CD4-positive, alpha-beta T cell treated with Interleukin-6 for 4 hours (primary cell): ENCODE data around the gene FGFR2.
"Not testable (repeated sequence)": the region's sequence is repeated elsewhere in the genome, so short reads cannot be mapped to it uniquely, and the experiment has no call there.

ENCODE experiments used
- DNase-seq: peaks from one replicate; pipeline ENCODE4 v3.0.0-alpha.2; 2020; ENCODE audit warnings: mixed read lengths

FGFR2 gene

DNA sequence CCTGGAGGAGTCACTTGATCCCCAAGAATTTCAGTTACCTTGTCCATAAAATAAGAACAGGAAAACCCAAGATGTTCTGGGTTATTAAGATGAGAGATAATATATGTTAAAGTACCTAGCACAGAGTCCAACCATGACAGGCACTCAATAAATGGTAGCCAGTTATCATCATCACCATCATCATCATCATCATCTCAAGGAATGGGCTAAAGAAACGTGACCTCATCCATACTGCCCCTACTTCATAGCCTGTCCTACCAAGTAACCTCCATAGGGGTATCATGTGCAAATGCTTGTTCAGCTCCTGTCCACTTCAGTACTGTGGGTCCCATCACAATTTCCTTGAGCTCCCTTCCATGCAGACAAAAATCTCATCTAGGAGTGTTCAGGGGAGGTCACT, 14.4 kb downstream of the FGFR2 start:
- DNase-seq, result no peak

GRCh38 chr10:121583258-121583657, 15.0 kb downstream of the FGFR2 start:
- DNase-seq, result no peak

DNA sequence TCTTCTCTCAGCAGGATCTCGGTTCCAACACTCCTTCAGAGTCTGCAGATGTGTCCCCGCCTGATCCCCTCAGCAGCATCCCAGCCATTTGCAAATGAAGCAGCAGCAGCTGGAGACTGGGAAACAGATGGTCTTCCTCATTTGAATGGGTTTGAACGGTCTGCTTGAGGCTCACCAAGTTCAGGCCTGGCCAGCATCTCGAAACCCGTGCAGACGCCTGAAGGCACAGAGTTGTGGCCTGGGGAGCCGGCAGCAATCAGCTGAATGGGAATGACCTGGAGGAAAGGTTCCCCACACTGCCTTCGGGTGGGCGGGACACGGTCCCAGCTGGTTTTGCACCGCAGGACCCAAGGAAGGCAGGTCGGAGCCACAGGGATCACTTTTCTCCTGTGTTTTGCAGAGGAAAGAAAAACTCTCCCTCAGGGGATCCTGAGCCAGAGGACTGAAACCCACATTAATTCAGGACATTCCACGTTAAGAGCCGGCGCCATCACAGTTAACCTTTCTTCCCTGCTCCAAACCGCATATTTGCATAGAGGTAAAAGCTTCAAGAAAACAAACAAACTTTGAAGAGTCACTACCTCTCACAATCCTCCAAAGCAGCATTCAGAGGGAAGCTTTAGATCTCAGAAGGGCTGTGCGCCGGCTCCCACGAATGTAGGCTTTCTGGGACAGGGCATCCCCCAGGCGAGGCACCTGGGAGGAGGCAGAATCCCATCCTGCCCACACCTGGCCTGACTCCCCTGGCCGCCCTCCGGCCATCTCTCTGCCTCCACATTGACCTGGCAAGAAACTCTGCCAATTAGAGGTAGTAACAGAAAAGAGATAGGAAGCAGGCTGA, 17.7 kb downstream of the FGFR2 start:
- no peak for DNase-seq

DNA sequence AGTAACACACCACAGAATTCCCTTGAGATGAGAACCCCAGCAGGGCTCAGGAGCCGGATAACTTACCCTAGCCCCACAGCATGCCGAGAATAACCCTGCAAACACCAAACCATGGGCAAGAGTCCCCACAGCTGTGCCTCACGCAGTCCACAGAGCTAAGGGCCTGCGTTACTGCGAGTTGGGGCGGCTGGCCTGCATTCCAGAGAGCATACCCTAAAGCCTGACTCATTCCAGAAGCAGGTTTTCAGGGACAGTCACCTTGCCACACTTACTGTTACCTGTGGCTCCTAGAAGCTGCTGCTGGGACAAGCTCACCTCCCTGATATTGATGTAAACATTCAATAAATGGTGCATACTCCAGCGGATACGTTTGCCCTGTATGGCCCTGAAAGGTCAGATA, 18.6 kb downstream of the FGFR2 start:
- no peak for DNase-seq

DNA sequence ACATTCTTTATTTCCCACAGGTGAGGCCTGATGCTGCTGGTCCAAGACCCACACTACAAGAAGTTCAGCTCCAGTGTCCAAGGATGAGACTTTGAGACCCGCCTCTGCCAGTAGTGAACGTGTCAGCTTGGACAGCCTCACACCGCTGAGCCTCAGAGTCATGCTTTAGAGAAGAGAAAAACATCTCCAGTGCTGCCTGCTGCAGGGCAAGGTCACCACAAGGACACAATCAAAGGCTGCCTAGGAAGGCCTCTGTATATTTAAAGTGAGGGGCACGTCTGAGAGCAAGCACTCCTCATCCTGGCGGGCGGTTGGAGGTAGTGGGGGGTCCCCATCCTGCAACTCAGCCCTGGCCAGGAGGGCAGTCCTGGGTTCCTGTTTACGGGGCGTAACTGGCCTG, 19.3 kb downstream of the FGFR2 start:
- DNase-seq, result no peak

GRCh38 chr10:121578298-121578697, 19.9 kb downstream of the FGFR2 start:
- no peak for DNase-seq

DNA sequence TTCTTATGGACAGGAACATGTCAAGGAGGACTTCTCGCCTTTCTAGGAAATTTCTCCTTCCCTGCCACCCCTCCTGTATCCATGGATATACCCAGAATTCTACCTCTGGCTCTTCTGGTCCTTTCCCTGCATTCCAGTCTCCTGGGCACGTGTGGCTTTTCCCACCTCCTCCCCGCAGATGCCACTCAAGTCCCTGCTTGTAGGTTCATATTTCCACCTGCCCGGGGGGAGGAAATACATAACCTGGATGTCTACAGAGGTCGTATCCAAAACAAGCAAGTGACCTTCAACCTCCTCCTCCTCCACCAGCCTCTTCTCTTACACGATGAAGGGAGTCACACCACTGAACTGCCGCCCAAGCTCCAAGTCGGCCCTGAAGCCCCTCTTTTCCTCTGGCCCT, 20.7 kb downstream of the FGFR2 start:
- DNase-seq, result no peak

DNA sequence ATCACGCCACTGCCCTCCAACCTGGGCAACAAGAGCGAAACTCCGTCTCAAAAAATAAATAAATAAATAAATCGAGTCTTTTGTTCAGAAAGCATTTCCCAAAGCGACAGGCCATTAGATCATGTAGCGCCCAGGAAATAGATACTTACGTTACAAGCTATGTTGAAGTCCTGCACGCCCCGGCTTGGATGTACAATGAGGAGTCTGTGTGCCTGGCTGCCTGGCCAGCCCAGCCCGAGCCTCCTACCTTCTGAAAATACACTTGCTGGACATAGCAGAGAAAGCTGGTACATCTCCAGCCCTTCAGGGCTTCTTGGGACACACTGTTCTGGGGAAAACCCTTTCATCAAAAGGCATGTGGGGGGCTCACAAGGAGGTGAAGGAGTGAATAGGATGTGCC, 22.1 kb downstream of the FGFR2 start:
- no peak for DNase-seq

- DNase-seq, result no peak
Measured at GRCh38 chr10:121574519-121575166, 23.6 kb downstream of the FGFR2 start.

- DNase-seq, result no peak
Measured at GRCh38 chr10:121573538-121573941, 24.7 kb downstream of the FGFR2 start.

GRCh38 chr10:121572859-121573537, 25.2 kb downstream of the FGFR2 start:
- DNase-seq, result no peak

GRCh38 chr10:121570315-121570714, 27.9 kb downstream of the FGFR2 start:
- DNase-seq, result no peak

GRCh38 chr10:121568275-121568674, 30.0 kb downstream of the FGFR2 start:
- no peak for DNase-seq

GRCh38 chr10:121567569-121567968, 30.7 kb downstream of the FGFR2 start:
- DNase-seq, result no peak

GRCh38 chr10:121566755-121567154, 31.5 kb downstream of the FGFR2 start:
- no peak for DNase-seq

DNA sequence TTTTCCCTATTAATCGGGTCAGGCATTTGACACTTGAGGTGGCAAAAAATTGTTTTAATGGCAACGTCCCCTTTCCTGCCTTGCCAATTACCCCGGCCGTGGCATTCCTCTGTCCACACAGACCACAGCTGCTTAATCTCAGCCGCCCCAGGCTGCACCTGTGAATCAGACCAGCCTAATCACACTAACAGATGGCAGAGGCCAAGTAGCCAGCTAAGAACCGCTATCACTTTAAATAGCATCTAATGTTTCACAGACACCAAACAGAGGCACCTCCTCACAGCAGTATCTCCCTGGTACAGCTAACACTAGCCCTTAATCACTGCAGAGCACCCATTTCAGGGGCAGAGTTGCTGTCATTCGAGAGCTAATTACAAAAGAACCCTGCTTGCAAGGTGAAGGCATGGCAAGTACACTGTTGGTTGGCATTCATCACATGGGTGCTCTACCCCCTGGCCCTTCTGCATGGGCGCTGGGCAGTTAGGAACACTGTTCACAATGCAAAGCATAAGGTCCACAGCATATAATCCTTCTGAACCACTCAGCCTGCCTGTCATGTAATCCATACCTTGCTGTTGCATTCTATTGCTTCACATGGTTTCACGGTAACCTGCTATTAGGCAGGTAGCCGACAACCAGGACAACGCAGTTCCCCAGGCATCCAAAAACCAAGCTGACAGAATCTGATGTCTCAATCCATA, 38.8 kb downstream of the FGFR2 start:
- DNase-seq, result no peak

- no peak for DNase-seq
Measured at GRCh38 chr10:121558238-121558637, 40.0 kb downstream of the FGFR2 start.

DNA sequence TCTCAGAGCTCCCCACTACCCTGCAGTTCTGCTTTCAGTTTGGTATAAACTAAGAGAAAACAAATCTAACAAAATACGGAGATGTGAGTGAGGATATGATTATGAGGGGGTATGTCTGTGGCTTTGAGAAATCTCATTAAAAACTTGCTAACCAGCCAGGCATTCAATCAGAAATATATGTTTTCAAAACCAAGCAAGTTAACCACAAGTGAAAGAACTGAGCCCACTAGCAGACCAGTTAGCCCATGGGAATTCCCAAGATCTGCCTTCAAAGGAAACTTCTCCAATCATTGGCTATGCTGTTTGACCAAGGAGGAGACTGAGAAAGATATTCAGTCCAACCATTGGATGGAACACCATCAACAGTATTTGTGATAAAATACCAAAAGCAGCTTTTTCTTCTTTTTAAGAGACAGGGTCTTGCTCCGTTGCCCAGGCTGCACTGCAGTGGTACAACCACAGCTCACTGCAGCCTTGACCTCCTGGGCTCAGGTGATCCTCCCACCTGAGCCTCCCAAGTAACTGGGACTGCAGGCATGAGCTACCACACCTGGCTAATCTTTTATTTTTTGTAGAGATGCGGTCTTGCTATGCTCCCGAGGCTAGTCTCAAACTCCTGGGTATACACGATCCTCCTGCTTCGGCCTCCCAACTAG, 41.2 kb downstream of the FGFR2 start:
- DNase-seq, result no peak

- no peak for DNase-seq
Measured at GRCh38 chr10:121556455-121556854, 41.8 kb downstream of the FGFR2 start.

- DNase-seq, result not testable (repeated sequence)
Measured at GRCh38 chr10:121554916-121555315, 43.3 kb downstream of the FGFR2 start.

- no peak for DNase-seq
Measured at GRCh38 chr10:121553511-121554264, 44.6 kb downstream of the FGFR2 start.

DNA sequence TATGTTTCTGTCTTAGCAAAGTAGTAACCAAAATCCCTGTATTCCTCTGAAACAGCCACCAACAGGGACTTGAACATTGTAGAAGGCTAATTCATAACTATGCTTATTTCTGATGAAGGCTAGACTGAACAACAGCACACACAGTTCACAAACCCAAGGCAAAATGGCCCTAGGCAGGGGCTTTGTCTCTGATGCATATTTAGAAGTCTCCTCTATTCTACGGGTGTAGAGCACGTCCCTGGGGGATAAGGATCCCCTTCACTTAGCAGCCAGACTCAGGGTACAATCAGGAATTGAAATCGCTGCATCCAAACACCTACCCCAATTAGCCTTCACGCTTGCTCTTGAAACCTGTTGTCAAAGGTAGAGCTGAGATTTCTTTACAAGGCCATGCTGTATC, 45.5 kb downstream of the FGFR2 start:
- no peak for DNase-seq
